Panc1 (cell line): ENCODE results near the gene HLCS.

Experiments used
- CTCF ChIP-seq: fragments of 450-650 bp; IDR thresholded peaks from 2 replicates; pipeline ENCODE4 v1.5.1; 2017; ENCODE audit warnings: mild to moderate bottlenecking
- POLR2AphosphoS5 ChIP-seq: IDR thresholded peaks from 2 replicates; pipeline ENCODE4 v1.6.1; 2012; ENCODE audit warnings: mild to moderate bottlenecking, low read depth, low read length, moderate library complexity
- REST ChIP-seq, 2 experiments: IDR thresholded peaks; 2 replicates each; pipeline ENCODE4 v1.6.1; 2011 to 2012; ENCODE audit warnings: low read depth in 2 of 2, control low read depth in 1 of 2, low read length in 1 of 2, mild to moderate bottlenecking in 1 of 2, moderate library complexity in 1 of 2; ENCODE audit not compliant: insufficient read depth in 1 of 2
- SIN3A ChIP-seq: IDR thresholded peaks from 2 replicates; pipeline ENCODE4 v1.6.1; 2012; ENCODE audit warnings: low read depth, mild to moderate bottlenecking, low read length, moderate library complexity, borderline replicate concordance; ENCODE audit not compliant: insufficient read depth
- TCF7L2 ChIP-seq: IDR thresholded peaks from 2 replicates; pipeline ENCODE4 v1.6.1; 2011; ENCODE audit warnings: mild to moderate bottlenecking, low read depth, low read length, inconsistent platforms

GRCh38 chr21:36719614-36720013, 246.9 kb downstream of the HLCS start:
- TF ChIP-seq POLR2AphosphoS5 = no peak
- TF ChIP-seq CTCF = no peak
- TF ChIP-seq SIN3A = no peak
- no peak for TF ChIP-seq REST (IDR thresholded peaks at IDR 0.05; ENCODE audit: insufficient read depth in 1 of 2, low read depth in 2 of 2, low read length in 1 of 2)
- TF ChIP-seq TCF7L2 = no peak
